Cardiac fibroblast (primary cell): Measurements from ENCODE around the gene NYAP2.

ENCODE experiments used
- DNase-seq, 2 donors: peaks; one replicate each; pipeline versions ENCODE4 v3.0.0 to v3.0.0-alpha.2; 2010; ENCODE audit warnings: low read depth in 2 of 2
- H3K4me3 ChIP-seq, 2 donors: replicated peaks in 1 of 2; 1 replicate in 1 of 2; 2 replicates in 1 of 2; pipeline ENCODE4 v1.5.1; 2011; ENCODE audit warnings: low read depth in 2 of 2, low read length in 2 of 2, mild to moderate bottlenecking in 2 of 2, moderate library complexity in 1 of 2
- TF ChIP-seq, protein P1 (sequence below): IDR thresholded peaks from one replicate; pipeline ENCODE4 v1.5.1; 2011; ENCODE audit warnings: low read depth, mild to moderate bottlenecking, low read length, inconsistent platforms

The NYAP2 gene

DNA sequence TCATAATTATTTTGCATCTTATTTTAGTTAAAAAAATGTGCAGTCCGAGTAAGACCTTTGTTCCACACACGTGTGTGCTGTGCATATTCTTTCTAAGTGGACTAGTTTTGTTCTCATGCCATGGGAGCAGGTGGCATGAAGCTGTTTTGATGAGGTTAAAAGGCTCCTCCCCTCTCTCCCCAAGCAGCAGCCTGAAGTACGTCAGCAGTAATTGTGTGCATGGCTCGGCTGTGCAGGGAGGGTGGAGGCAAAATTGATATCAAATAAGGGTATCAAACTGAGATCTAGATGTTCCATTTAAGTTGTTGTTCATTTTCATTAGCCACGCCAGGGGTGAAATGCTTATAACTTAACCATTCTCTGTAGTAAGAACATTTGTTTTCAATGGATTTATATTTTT lies at the start of gene NYAP2:
Gene NYAP2, plus strand, starts transcription at position 207 of the 400 bp plus-strand sequence. CDS start 9,171 bp downstream, outside the sequence.
- no peak within 1 kb of the TSS for H3K4me3 ChIP-seq
- TF ChIP-seq, protein P1, sequence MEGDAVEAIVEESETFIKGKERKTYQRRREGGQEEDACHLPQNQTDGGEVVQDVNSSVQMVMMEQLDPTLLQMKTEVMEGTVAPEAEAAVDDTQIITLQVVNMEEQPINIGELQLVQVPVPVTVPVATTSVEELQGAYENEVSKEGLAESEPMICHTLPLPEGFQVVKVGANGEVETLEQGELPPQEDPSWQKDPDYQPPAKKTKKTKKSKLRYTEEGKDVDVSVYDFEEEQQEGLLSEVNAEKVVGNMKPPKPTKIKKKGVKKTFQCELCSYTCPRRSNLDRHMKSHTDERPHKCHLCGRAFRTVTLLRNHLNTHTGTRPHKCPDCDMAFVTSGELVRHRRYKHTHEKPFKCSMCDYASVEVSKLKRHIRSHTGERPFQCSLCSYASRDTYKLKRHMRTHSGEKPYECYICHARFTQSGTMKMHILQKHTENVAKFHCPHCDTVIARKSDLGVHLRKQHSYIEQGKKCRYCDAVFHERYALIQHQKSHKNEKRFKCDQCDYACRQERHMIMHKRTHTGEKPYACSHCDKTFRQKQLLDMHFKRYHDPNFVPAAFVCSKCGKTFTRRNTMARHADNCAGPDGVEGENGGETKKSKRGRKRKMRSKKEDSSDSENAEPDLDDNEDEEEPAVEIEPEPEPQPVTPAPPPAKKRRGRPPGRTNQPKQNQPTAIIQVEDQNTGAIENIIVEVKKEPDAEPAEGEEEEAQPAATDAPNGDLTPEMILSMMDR, result no peak
- no peak for DNase-seq

DNA sequence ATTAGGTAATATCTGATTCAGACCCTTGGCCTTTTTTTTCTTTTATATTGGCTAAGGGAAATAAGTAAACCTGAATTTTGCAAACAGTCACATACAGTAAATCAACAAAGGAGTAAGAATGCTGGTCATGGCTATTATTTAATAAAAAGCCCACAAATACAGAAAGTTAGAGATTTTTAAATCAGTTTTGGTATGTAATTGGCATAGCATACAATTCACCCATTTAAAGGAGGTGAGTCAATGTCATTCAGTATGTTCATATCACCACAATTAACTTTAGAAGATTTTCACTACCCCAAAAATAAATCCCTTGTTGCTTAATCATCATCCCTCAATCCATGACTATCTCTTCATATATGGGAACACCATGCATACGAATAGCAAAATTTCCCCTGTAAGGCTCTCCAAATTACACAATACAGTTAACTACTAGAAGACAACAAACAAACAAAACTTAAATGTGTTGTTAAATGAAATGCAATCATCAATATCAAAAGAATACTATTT lies 45.9 kb upstream of the NYAP2 start:
- no peak overlapping the region for H3K4me3 ChIP-seq
- DNase-seq, result no peak
- TF ChIP-seq, protein P1, result no peak

DNA sequence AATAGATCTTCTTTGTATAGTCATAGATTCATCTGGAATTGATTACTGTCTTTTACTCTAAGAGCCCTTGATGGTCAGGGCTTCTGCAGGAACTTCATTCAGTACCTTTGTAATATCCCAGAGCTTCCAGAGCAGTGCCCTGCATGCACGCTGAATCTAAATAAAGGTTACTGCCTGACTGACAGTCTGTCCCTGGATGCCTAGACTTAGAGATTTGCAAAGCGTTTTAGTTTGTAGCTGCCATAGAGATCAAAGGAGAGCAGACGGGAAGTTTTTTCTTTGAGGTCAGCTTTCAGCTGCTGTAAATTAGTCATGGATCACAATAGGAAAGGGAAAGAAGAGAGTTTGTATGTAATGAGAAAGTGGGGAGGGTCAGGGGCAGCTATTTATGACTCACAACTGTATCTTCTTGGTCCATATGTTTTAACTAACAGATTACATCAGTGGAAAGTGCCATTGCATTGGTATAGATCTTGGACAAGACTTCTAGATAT lies 45.2 kb upstream of the NYAP2 start:
- no peak overlapping the region for H3K4me3 ChIP-seq
- TF ChIP-seq, protein P1, result no peak
- peak in 1 of 2 donors; percentile 32 for DNase-seq

DNA sequence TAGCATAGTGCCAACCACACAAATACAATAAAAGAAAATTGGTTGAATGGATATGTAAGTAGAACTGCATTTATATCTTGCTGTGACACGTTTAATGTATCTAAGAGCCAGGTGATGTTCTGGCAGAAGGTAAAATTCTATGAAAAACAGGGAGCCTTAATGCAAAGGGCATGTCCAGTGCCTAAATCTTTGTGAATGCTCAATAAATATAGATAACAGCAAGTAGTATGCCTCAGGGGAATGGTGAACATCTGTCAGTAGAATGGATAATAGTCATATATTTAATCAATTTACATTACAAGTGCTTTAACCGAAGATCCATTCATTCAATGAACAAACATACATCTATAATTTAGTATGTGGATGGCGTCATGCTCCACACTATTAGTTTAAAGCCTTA lies 43.7 kb upstream of the NYAP2 start:
- no peak for DNase-seq
- TF ChIP-seq, protein P1, result no peak

DNA sequence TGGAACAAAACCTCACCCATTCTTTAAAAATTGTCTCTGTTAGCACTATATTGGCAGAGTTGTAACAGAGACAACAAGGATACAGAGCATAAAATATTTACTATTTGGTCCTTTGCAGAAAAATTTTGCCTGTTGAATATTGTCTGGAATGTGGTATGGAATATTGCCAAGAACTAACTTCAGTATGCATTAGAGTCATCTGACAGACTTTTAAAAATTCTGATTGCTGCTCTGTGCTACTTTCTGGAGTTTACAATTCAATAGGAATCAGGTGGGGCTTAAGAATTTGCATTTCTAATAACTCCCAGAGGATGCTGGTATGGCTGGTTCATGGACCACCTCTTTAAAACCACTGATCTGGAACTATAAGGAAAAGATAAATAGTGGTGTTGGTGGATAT lies 32.8 kb upstream of the NYAP2 start:
- no peak overlapping the region for H3K4me3 ChIP-seq
- no peak for DNase-seq
- TF ChIP-seq, protein P1, result no peak

More for the DNA sequence above, 43.7 kb upstream of the NYAP2 start:
- no peak overlapping the region for H3K4me3 ChIP-seq

DNA sequence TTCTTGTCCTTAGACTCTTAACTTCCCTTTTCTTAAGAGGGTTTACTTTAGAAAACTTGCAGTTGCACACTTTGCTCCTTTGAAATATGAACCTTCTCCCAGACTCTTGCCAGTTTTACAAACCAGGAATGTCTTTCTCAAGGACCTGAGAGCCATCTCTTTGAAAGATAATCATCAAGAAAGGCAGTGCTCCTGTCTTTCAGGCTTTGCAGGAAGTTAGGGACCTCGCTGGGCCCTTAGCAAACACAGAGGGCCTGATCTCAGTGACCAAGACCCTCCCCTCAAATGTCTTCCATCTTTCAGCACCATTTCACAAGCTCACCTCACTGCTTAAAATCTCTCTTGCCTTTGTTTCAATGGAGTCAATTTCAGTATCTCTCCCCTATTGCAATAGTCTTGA lies 32.0 kb upstream of the NYAP2 start:
- DNase-seq, result no peak
- H3K4me3 ChIP-seq, result no peak overlapping the region
- TF ChIP-seq, protein P1, result no peak

DNA sequence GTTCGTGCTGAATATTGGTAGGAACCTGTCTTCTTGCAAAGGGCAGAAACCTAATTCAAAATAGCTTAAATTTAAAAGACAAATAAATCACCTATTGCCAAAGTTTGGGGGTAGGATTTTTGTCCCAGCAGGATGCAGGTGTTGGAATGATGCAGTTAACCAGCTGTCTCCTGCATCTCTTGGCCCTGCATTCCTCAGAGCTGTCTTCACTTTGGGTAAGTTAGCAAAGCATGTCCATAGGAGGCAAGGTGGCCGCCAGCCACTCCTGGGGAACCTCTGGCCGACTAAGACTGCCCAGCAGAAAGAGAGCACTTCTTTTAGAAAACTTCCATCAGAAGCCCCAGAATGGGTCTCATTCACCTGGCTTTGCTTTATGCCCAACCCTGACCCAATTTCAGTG lies 20.5 kb upstream of the NYAP2 start:
- H3K4me3 ChIP-seq, result no peak overlapping the region
- no peak for DNase-seq
- TF ChIP-seq, protein P1, result no peak
